HL-60 (cell line): ENCODE measurements around the gene CLIP4.

Experiments used
- CTCF ChIP-seq: IDR thresholded peaks from one replicate; pipeline ENCODE4 v1.5.1; 2011; ENCODE audit warnings: low read length, control low read depth, inconsistent platforms; ENCODE audit not compliant: insufficient read depth
- GABPA ChIP-seq: IDR thresholded peaks from 2 replicates; pipeline ENCODE4 v1.6.1; 2012; ENCODE audit warnings: low read depth
- POLR2AphosphoS5 ChIP-seq: IDR thresholded peaks from 2 replicates; pipeline ENCODE4 v1.6.1; 2012; ENCODE audit warnings: low read depth
- REST ChIP-seq: IDR thresholded peaks from 2 replicates; pipeline ENCODE4 v1.6.1; 2012; ENCODE audit warnings: low read depth; ENCODE audit not compliant: insufficient replicate concordance
- SPI1 ChIP-seq: IDR thresholded peaks from 2 replicates; pipeline ENCODE4 v1.6.1; 2012; ENCODE audit warnings: low read depth, mild to moderate bottlenecking, borderline replicate concordance

GRCh38 chr2:29226808-29227207 lies 111.6 kb downstream of the CLIP4 start:
- TF ChIP-seq CTCF (no peak), REST (no peak), POLR2AphosphoS5 (no peak), GABPA (no peak), SPI1 (no peak)
